NCI-H1105 (cell line): Measurements from ENCODE around the gene LSM2.
"Not testable (repeated sequence)": the region's sequence is repeated elsewhere in the genome, so short reads cannot be mapped to it uniquely, and the experiment has no call there.

Experiments
- DNase-seq: peaks from one replicate; lab custom pipeline; 2025; lab: John Stamatoyannopoulos, UW

The LSM2 gene

DNA sequence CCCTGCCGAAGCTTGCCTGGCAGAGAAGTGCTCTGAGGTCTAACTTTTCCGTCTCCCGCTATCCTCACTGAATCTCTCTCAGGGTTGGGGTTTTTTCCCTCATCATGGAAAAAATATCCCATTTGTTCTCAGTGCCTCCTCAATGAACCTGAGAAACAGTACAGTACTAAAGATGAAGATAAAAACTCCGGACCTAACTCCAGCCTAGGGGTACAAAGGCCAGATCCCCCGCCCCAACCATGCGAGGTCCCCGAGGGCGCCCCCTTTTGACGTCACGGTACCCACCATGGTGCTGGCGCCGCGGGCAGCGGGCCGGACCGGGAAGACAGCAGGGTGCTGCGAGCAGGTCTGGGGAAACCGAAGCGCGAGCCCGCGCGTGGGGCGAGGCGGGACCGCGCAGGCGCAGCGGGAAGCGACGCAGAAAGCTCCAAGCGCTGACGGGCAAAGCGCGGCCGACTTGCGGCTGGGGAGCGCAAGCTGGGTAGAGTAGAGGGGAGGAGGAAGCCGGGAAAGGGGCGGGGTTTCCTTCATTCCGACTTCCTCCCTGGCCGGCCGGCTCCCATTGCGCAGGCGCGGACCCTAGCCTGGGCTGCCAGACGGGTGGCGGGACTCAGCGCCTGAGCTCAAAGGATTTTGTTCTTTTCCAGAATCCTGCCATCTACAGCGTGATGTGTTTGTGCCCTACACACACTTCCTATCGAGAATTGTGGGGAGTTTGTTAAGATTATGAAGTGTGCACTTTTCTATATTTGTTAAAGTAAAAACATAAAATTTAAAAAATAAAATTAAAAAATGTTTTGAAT is at the start of gene LSM2:
TSS of gene LSM2 (minus strand) at position 497 of the 803 bp plus-strand sequence. CDS start at position 288, 209 bp downstream.
- DNase-seq = peak; percentile 96

DNA sequence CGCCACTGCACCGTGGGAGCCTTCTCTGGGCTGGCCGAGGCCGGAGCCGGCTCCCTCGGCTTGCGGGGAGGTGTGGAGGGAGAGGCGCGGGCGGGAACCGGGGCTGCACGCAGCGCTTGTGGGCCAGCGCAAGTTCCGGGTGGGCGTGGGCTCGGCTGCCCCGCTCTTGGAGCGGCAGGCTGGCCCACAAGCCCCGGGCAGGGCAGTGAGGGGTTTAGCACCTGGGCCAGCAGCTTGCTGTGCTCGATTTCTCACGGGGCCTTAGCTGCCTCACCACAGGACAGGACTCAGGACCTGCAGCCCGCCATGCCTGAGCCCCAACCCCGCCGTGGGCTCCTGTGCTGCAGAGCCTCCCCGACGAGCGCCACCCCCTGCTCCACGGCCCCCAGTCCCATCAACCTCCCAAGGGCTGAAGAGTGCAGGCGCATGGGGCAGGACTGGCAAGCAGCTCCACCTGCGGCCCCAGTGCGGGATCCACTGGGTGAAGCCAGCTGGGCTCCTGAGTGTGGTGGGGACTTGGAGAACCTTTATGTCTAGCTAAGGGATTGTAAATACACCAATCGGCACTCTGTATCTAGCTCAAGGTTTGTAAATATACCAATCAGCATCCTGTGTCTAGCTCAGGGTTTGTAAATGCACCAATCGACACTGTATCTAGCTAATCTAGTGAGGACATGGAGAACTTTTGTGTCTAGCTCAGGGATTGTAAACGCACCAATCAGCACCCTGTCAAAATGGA is 45.4 kb upstream of the LSM2 start:
- not testable (repeated sequence) for DNase-seq

DNA sequence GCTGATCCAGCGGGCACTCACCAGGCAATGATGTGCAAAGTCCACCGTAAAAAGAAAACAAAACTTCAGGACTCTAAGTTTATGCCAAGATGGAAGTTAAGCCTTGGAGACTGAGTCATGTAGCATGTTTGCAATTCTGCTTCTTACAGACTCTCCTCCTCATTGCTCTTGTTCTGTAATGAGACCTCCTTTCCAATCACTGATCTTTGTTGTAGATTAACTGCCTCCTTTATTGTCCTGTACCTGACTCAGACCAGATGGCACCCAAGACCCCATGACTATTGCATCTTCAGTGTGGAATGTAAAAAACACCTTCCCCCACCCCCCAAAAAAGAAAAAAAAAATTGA is 44.7 kb upstream of the LSM2 start:
- no peak for DNase-seq

DNA sequence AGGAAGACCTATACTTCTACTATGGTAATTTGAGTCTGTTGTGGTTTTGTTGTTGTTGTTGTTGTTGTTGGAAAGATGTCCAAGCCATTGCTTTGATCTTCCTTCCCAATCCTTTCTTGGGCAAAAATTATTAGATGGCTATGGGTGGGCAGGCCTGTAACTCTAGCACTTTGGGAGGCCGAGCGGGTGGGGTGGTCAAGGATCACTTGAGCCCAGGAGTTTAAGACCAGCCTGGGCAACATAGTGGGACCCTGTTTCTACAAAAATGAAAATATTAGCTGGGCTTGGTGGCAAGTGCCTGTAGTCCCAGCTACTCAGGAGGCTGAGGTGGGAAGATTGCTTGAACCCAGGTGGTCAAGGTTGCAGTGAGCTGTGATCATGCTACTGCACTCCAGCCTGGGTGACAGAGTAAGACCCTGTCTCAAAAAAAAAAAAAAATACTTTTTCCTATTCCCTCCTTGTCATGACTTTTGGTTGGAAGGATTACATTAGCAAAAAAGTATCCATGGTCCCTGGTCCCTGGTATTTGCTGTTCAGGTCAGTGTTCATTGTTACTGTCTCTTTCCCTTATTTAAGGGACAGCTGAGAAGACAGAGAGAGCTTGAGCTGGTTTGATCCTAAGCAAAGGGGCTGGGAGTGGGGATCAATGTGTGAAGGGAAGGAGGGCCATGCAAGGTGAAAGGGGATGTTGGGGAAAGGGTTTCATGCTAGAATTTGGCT is 44.2 kb upstream of the LSM2 start:
- no peak for DNase-seq

DNA sequence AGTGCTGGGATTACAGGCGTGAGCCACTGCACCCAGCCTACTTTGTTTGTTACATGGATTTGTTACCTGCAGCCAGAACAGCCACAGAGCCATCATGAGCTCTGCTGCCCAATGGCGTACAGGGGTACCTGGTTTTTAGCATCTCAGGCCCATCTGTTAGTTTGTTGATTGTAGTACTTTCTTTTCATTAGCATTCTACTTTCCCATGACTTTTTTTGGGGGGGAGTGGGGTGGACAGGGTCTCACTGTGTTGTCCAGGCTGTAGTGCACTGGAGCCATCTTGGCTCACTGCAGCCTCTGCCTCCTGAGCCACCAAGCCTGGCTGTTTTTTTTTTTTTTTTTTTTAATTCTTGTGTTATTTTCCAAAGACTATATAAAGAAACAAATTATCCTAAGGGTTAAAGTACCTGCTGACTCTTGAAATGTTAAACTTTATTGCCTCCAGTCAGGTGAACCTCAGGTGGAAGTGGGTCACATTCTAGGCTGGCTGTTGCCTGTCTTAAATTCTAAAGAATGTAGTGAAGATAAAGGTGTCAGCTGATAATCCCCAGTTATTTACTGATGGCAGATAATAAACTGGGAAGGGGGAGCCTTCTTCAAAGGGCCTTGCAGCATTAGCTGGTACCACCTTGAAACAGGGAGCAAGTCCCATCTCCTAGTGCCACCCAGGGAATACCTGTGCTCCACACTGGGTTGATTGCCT is 40.7 kb upstream of the LSM2 start:
- no peak for DNase-seq

DNA sequence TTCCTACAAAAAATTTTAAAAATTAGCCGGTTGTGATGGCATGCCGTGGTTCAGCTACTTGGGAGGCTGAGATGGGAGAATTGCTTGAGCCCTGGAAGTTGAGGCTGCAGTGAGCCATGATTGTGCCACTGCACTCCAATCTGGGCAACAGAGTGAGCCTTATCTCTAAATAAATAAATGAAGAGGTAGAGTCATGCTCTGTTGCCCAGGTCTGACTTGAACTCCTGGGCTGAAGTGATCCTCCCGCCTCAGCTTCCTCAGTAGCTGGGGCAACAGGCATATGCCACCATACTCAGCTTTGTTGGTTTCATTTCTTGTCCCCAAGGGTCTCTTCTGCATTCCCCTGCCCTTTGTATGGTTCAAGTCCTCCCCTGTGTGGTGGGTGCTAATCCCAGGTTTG is 37.7 kb upstream of the LSM2 start:
- DNase-seq = no peak

DNA sequence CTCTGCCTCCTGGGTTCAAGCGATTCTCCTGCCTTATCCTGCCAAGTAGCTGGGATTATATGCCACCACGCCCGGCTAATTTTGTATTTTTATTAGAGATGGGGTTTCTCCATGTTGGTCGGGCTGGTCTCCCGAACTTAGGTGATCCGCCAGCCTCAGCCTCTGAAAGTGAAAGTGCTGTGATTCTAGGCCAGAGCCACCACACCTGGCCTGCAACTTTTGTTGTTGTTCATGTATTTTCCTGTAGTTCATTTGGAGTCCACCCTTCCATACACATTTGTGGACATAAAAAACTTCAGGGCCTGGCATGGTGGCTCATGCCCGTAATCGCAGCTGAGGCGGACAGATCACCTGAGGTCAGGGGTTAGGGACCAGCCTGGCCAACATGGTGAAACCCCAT is 35.3 kb upstream of the LSM2 start:
- DNase-seq = no peak

DNA sequence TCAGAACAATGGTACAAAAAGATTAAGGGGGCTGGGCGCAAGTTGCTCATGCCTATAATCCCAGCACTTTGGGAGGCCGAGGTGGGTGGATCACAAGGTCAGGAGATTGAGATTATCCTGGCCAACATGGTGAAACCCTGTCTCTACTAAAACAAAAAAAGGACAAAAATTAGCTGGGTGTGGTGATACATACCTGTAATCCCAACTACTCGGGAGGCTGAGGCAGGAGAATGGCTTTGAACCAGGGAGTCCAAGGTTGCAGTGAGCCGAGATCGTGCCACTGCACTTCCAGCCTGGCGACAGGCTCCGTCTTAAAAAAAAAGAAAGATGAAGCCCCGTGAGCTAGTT is 33.0 kb upstream of the LSM2 start:
- DNase-seq = not testable (repeated sequence)

DNA sequence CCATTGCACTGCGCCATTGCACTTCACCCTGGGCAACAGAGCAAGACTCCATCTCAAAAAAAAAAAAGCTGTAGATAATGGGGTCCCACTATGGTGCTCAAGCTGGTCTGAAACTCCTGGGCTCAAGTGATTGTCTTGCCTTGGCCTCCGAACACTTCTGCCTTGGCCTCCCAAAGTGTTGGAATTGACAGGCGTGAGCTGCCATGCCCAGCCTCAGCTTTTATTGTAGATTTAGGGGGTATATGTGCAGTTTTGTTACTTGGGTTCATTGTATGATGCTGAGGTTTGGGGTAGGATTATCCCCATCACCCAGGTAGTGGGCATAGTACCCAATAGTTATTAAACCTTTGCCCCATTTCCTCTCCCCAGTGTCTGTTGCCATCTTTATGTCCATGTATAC is 32.2 kb upstream of the LSM2 start:
- DNase-seq = no peak

DNA sequence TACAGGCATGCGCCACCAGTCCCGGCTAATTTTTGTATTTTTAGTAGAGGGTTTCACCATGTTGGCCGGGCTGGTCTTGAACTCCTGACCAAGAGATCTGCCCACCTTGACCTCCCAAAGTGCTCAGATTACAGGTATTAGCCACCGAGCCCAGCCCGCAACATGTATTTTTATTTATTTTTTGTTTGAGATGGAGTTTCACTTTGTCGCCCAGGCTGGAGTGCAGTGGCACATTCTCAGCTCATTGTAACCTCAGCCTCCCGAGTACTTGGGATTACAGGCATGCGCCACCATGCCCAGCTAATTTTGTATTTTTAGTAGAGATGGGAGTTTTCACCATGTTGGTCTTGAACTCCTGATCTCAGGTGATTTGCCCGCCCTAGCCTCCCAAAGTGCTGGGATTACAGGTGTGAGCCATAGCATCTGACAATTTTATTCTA is 31.4 kb upstream of the LSM2 start:
- not testable (repeated sequence) for DNase-seq

DNA sequence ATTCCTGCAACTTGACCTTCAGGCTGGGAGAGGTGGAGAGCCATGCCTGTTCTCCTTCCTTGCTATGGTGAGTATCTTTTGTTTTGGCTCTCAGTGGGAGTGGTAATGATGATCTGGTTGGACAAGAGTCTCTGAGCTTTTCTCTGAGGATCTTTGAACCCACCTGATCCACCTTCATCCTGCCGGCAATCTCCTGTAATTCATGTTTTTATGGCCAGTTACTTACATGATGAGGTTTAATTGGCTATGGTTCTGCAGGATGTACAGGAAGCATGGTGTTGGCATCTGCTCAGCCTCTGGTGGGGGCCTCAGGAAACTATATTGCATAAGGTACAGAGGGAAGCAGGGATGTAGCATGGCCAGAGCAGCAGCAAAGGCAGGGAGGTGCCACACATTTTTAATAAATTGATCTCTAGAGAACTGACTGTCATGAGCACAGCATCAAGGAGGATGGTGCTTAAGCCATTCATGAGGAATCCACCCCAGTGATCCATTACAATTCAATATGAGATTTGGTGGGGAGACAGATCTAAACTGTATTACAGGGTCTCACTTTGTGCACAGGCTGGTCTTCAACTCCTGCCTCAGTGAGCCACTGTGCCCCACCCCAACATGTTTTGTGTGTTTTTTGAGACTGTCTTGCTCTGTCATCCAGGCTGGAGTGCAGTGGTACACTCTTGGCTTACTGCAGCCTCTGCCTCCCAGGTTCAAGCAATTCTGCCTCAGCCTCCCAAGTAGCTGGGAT is 30.8 kb upstream of the LSM2 start:
- DNase-seq = no peak

DNA sequence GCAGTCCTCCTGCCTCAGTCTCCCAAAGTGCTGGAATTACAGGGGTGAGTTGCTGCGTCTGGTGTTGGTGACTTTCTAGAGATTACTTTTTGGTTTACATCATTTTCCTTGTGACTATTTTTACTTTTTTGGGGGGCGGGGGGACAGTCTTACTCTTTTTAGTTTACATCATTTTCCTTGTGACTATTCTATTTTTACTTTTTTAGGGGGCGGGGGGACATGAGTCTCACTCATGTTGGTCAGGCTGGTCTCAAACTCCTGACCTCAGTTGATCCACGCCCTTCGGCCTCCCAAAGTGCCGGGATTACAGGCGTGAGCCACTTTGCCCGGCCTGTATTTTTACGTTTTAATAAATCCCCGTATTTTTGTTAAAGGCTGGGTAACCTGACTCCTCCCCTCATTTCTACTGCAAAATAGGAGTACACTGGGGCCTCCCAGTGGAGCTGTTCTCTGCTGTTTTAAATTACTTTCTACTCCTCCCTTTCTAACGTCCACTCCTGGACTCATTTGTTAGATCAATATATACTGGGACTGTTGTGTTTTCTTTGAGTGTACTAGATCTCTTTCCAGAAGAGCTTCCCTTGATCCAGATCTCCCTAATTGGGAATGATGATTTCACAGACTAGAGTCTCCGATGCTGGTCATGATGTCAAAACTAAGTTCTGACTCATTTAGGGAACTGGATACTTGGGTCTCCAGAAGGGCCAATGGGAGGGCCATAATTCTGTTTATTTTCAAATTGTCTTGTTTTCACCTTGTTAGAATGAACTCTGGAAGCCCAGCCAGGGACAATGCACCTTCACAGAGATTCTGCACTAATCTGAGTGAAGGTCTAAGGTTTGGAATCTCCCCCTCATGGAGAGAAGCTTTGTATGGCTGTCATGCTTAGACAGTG is 30.0 kb upstream of the LSM2 start:
- DNase-seq = no peak

DNA sequence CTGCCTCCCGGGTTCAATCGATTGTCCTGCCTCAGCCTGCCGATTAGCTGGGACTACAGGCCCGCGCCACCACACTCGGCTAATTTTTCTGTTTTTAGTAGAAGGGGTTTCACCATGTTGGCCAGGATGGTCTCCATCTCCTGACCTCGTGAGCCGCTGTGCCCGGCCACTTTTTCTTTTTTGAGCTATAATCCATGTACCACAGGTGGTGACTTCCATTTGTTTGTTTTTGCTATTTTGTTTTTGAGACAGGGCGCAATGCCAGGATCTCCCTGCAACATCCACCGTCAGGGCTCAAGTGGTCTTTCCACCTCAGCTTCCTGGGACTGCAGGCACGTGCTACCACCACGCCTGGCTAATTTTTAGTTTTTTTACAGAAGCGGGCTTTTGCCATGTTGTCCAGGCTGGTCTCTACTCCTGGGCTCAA is 29.3 kb upstream of the LSM2 start:
- DNase-seq = no peak

DNA sequence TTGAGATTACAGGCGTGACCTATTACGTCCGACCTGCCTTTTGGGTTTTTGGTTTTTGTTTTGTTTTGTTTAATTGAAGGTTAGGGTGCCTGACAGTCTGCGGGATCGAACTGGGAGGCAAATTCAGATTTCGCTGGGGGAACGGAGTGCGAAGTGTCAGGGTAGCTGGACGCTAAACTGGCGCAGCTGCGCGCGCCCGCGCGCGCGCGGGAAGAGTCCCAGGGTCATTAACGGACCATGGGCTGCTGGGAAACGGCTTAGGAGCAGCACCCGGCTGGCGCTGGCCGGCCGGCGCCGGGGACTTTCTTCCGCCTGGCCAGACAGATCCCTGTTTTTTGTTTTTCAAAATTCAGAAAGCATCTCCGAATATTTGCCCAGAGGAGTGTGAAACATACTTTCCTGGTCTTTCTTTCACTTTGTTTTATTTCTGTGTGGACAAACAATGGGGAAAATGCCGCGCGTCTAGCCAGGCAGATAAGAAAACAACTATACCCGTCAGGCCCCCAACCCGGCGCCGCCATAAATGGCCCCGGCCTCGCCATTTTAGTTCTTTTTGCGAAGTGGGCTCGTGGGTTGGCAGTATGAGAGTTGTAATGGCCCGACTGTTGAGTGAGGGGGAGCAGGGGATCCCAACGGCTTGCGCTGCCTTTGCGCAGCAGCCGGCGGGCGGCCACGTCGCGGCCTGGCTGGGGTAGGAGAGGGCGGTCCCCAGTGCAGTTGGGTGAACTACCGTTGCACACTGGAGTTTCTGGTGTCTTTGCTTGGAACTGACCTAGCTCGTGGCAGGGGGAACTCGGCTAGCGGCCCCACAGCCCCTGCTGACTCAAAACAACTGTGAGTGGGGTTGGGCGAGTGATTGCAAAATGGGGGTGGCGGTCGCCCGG is 27.8 kb upstream of the LSM2 start:
- DNase-seq = peak; percentile 87

DNA sequence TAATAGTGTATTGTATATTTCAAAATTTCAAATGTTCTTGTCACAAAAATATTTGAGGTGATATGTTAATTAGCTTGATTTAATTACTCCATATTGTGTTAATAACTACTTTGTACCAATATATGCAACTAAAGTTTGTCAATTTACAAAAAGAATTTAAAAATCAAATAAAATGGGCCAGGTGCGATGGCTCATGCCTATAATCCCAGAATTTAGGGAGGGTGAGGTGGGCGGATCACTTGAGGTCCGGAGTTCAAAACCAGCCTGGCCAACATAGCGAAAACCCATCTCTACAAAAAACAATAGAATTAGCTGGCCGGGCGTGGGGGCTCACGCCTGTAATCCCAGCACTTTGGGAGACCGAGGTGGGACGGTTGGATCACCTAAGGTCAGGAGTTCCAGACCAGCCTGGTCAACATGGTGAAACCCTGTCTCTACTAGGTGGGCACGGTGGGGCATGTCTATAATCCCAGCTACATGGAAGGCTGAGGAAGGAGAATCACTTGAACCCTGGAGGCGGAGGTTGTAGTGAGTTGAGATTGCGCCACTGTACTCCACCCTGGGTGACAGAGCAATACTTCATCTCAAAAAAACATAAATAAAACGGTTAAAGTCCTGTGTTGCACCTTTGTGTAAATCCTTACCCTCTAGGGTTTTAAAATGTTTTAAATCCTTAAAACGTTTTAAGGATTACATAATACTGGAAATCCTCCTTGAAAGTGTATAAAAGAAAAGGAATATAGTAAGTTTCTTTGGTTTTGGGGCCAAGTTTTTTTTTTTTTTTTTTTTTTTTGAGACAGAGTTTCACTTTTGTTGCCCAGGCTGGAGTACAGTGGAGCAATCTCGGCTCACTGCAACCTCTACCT is 24.8 kb upstream of the LSM2 start:
- DNase-seq = no peak

DNA sequence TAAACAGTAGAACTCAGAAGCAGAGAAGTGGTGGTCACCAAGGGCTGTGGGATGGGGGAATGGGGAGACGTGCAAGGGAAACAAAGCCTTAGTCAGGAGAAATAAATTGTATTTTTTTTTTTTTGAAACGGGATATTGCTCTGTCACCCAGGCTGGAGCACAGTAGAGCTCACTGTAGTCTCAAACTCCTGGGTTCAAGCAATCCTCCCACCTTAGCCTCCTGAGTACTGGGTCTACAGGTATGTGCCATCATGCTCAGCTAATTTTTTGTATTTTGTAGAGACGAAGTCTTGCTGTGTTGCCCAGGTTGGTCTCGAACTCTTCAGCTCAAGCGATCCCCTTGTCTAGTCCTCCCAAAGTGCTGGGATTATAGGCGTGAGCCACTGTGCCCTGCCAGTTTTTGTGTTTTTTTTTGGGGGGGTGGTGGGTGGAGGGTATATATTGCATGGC is 24.1 kb upstream of the LSM2 start:
- DNase-seq = no peak

DNA sequence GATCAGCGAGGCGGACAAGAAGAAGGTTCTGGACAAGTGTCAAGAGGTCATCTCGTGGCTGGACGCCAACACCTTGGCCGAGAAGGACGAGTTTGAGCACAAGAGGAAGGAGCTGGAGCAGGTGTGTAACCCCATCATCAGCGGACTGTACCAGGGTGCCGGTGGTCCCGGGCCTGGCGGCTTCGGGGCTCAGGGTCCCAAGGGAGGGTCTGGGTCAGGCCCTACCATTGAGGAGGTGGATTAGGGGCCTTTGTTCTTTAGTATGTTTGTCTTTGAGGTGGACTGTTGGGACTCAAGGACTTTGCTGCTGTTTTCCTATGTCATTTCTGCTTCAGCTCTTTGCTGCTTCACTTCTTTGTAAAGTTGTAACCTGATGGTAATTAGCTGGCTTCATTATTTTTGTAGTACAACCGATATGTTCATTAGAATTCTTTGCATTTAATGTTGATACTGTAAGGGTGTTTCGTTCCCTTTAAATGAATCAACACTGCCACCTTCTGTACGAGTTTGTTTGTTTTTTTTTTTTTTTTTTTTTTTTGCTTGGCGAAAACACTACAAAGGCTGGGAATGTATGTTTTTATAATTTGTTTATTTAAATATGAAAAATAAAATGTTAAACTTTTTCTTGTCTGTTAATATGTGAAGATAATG is 23.0 kb upstream of the LSM2 start:
- DNase-seq = peak; percentile 37
